Effector memory CD4-positive, alpha-beta T cell (primary cell): ENCODE measurements around the gene PCDH9.

Experiments used
- DNase-seq, 3 donors: peaks; one replicate each; pipeline ENCODE4 v3.0.0-alpha.2; 2020
- H3K27ac ChIP-seq: 2 replicates; pipeline ENCODE4 v1.7.0; 2013; ENCODE audit warnings: mild to moderate bottlenecking, low read length, moderate library complexity; ENCODE audit not compliant: insufficient read depth, poor library complexity, severe bottlenecking
- H3K27me3 ChIP-seq: replicated peaks from 2 replicates; pipeline ENCODE4 v1.7.0; 2013; ENCODE audit warnings: mild to moderate bottlenecking, low read length; ENCODE audit not compliant: insufficient read depth, control insufficient read depth, poor library complexity, severe bottlenecking
- H3K36me3 ChIP-seq: 2 replicates; pipeline ENCODE4 v1.7.0; 2013; ENCODE audit warnings: mild to moderate bottlenecking, low read length, moderate library complexity; ENCODE audit not compliant: control insufficient read depth, insufficient read depth
- H3K4me1 ChIP-seq: 2 replicates; pipeline ENCODE4 v1.7.0; 2013; ENCODE audit warnings: low read length, mild to moderate bottlenecking; ENCODE audit not compliant: control insufficient read depth, insufficient read depth, poor library complexity, severe bottlenecking
- H3K4me3 ChIP-seq: 2 replicates; pipeline ENCODE4 v1.7.0; 2013; ENCODE audit warnings: low read length, low read depth, mild to moderate bottlenecking; ENCODE audit not compliant: insufficient read depth, poor library complexity, severe bottlenecking
- H3K9me3 ChIP-seq: 2 replicates; pipeline ENCODE4 v1.7.0; 2013; ENCODE audit warnings: mild to moderate bottlenecking, low read length, moderate library complexity; ENCODE audit not compliant: control insufficient read depth

PCDH9 gene

DNA sequence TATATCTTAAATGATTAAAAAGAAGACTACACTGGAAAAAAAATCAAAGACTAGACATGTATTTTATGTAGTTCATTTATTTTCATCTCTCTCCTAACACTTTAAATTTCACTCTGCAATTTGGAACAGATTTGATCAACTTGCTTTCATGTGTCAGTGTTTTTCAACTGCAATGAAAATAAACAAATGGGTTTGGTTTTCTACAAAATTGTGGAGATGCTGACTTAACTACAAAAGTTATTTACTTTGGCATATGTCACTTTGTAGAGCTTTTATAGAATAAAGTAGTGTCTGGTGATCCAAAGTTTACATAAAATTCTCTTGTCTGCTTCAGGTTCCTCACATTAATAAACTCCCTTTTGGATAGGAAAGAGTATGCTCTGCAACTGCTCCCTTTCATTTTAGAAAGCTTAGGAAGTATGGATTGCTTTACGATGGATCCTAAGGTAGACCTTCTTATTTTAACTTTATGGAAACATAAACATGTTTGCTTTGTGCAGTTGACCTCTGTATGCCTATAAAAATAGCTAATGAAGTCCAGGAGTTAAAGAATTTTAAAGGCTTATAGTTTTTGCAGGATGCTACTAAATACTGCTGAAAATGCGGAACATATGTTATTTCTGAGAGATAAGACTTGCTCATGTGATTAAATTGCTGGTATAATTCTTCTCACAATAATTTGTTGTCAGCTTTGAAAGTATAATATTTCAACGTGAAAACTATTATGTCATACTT, 815.9 kb downstream of the PCDH9 start:
- H3K27ac ChIP-seq, result no peak overlapping the region
- H3K4me3 ChIP-seq, result no peak overlapping the region
- H3K4me1 ChIP-seq, result no peaks in the 10 kb centered on the region
- H3K36me3 ChIP-seq, result no peaks in the 10 kb centered on the region
- no peaks in the 10 kb centered on the region for H3K9me3 ChIP-seq
- no peaks in the 10 kb centered on the region for H3K27me3 ChIP-seq
- DNase-seq, result no peak

DNA sequence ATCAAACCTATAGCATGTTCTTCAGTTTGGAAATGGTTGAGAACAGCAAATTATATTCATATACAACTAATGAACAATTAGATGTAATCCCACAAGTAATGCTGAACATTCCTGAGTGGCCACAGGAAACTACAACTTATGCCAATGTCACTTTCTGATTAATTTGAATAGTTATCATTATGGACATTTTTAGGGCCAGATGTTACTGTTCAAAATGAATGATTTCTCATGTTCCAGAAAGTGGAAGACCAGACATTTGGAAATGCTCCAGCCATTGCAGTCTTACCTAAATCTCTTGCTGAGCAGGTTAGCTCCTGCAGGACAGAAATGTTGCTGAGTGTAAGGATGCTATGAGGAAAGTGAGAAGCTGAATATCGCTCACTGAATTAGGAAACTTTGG, 819.8 kb downstream of the PCDH9 start:
- Histone ChIP-seq H3K4me1 (no peaks in the 10 kb centered on the region), H3K9me3 (no peaks in the 10 kb centered on the region), H3K27me3 (no peaks in the 10 kb centered on the region), H3K27ac (no peak overlapping the region), H3K36me3 (no peaks in the 10 kb centered on the region), H3K4me3 (no peak overlapping the region)
- DNase-seq, result no peak

DNA sequence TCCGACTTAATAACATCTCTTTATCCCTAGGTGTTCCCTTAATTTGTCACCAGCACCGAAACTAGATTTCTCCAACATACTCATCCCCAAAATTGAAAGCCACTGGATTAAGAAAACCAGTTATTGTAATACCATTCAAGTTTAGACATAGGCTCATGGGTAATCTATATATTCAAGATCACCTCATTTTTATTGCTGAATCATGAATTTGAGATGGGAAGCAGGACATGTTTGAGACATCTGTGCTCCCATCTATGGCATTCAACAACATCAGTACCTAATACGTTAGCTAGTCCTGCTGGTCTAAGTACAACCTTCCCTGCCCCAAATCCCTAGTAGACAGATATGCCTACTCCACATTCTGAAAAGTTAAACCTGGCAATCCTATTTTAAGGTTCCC, 820.6 kb downstream of the PCDH9 start:
- H3K36me3 ChIP-seq, result no peaks in the 10 kb centered on the region
- no peak overlapping the region for H3K27ac ChIP-seq
- H3K9me3 ChIP-seq, result no peaks in the 10 kb centered on the region
- H3K4me3 ChIP-seq, result no peak overlapping the region
- no peaks in the 10 kb centered on the region for H3K27me3 ChIP-seq
- no peak for DNase-seq
- no peaks in the 10 kb centered on the region for H3K4me1 ChIP-seq

DNA sequence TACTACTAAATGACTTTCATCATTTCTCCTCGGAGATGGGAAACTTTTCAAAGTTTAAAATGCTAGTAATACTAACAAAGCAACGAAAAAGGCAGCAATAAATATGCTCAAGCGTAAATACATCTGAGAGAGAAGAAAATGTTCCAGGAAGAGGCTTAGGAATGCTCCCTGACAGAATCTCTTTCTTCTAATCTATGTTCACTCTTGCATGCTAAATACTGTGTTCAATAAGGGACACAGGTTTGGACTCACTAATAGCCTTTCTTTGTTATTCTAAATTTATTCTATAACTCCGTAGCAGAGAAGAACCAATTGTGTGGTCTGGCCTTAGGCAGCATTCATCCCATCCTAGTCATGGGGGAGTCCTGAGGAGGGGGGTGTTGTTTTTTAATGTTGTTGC, 823.0 kb downstream of the PCDH9 start:
- DNase-seq, result no peak
- Histone ChIP-seq H3K4me1 (no peaks in the 10 kb centered on the region), H3K27ac (no peak overlapping the region)

DNA sequence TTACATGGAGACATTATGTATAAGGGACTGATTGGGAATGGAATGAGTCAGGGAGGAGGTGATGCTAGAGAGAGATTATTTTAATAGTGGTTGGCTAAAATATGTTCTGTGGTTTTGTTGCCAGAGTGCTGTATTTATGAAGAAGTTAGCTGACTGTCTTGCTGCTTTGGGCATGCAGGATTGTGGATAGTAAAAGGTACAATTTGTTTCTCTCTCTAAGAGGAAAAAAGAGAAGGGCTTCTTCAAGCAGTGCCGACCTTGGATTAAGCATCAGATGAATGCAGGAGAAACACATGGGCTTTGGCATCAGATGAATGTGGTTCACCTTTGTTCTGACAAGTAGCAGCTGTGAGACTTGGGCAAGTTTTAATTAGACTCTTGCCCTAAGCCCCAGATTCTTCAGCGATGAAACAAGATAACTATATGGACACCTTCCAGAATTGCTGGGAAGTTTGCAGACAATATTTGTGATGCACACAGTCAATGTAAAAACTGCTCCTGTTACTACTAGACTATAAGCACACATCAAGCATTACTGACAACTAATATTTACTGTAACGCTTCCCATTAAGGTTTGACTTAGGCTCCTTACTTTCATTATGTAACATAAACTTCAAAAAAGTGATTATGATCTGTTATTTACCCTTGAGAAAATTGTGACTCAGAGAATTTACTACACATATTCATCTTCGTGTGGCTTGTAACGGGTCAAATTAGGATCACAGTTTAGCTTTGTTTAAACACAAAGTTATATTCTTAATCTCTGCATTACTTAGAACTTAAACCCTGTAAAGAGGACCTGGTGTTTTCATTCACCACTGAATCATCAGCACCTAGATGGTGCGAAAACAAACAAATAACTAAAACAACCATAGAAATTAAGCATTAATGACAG, 824.0 kb downstream of the PCDH9 start:
- Histone ChIP-seq H3K36me3 (no peaks in the 10 kb centered on the region), H3K27me3 (no peaks in the 10 kb centered on the region), H3K4me3 (no peak overlapping the region), H3K9me3 (no peaks in the 10 kb centered on the region), H3K27ac (no peak overlapping the region), H3K4me1 (no peaks in the 10 kb centered on the region)
- no peak for DNase-seq

More for the DNA sequence above, 823.0 kb downstream of the PCDH9 start:
- Histone ChIP-seq H3K36me3 (no peaks in the 10 kb centered on the region), H3K27me3 (no peaks in the 10 kb centered on the region), H3K4me3 (no peak overlapping the region), H3K9me3 (no peaks in the 10 kb centered on the region)

DNA sequence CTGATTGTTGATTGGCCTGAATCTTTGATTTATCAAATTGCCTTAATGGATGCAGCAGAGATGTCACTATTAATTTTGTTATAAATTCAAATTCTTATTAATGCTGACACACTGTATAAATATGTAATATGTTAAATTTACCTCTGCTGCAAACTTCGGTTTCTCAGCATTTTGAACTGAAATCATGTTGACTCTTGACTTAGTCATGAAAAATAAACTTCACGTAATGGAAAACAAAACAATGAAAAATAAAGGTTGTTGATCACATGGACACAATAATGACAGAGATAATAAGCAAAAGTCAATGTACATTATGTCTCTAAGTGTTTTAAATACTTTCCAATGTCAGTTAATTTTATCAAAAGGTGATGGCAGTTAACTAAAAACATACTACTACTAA, 827.6 kb downstream of the PCDH9 start:
- Histone ChIP-seq H3K27me3 (no peaks in the 10 kb centered on the region), H3K27ac (no peak overlapping the region), H3K4me3 (no peak overlapping the region), H3K9me3 (no peaks in the 10 kb centered on the region), H3K4me1 (no peaks in the 10 kb centered on the region), H3K36me3 (no peaks in the 10 kb centered on the region)
- DNase-seq, result no peak

DNA sequence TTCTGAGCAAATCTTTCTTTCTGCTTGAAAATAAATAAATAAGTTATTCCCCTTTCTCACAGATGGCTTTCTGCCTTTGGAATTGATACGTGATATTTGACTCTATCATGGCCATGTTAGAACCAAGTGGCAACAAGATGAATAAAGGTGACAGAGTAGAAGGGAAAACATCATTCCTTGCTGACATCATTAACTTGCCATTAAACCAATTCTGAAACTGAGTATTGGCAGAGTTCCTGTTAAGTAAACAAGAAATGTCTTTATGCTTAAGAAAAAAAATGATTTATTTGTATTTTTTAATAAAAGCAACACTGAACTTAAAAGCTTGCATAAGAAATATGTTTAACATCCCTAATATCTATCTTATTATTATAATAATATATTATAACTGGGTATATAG, 828.1 kb downstream of the PCDH9 start:
- Histone ChIP-seq H3K9me3 (no peaks in the 10 kb centered on the region), H3K36me3 (no peaks in the 10 kb centered on the region), H3K27ac (no peak overlapping the region), H3K4me3 (no peak overlapping the region), H3K4me1 (no peaks in the 10 kb centered on the region), H3K27me3 (no peaks in the 10 kb centered on the region)
- no peak for DNase-seq

DNA sequence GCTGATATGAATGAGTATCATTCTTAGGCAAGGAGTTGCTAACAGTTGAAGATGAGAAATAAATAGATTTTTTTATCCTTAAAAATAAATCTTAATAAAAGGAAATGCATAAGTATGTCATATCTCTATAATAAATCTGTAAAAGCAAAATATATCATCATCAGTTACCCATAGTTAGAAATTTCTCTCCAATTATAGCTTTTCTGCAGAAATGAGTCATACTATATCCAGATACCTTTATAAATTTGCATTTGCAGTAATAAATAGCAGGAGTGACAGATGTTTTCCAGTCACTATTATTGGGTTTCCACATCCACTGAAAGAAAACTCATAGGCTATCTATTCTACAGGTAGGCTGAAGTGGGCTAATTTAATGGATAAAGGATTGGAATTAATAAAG, 829.8 kb downstream of the PCDH9 start:
- H3K27me3 ChIP-seq, result no peaks in the 10 kb centered on the region
- no peak for DNase-seq
- no peaks in the 10 kb centered on the region for H3K9me3 ChIP-seq
- no peaks in the 10 kb centered on the region for H3K36me3 ChIP-seq
- H3K4me1 ChIP-seq, result no peaks in the 10 kb centered on the region
- no peak overlapping the region for H3K27ac ChIP-seq
- no peak overlapping the region for H3K4me3 ChIP-seq

DNA sequence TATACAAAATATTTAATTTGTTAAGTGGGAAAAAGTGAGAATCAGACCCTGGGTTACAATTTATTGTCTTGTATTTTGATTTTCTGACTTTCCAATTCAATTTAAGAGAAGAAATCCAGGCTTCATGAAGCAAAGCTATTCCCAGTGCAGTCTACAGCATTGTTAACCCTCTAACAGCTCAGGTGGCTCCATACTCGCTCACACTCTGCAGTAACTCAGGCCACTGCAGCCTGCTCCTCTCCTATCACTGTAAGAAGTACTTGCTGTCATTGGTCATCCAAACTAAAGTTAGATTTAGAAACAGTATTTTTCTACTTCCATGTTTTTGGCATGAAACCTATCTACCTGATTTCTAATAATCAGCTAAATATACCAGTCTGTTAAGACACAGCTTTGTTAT, 830.3 kb downstream of the PCDH9 start:
- Histone ChIP-seq H3K27ac (no peak overlapping the region), H3K4me1 (no peaks in the 10 kb centered on the region)
- DNase-seq, result no peak

DNA sequence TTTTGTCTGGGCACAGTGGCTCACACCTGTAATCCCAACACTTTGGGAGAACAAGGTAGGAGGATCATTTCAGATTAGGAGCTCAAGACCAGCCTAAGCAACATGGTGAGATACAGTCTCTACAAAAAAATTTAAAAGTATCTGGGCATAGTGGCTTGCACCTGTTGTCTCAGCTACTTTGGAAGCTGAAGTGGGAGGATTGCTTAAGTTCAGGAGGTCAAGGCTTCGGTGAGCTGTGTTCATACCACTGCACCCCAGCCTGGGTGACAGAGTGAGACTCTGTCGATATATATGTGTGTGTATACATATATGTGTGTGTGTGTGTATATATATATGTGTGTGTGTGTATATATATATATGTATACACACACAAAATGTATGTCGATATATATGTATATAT, 833.0 kb downstream of the PCDH9 start:
- Histone ChIP-seq H3K36me3 (no peaks in the 10 kb centered on the region), H3K27ac (no peak overlapping the region), H3K4me3 (no peak overlapping the region), H3K4me1 (no peaks in the 10 kb centered on the region), H3K9me3 (no peaks in the 10 kb centered on the region), H3K27me3 (no peaks in the 10 kb centered on the region)
- DNase-seq, result no peak

More for the DNA sequence above, 830.3 kb downstream of the PCDH9 start:
- H3K27me3 ChIP-seq, result no peaks in the 10 kb centered on the region
- H3K36me3 ChIP-seq, result no peaks in the 10 kb centered on the region
- H3K9me3 ChIP-seq, result no peaks in the 10 kb centered on the region
- H3K4me3 ChIP-seq, result no peak overlapping the region
